Kidney (tissue), 14 donors: ENCODE data around the gene TBC1D1. TPM values are rescaled to one million over a fixed set of nuclear protein-coding genes. Genes with fewer than 3 reads are reported as not detected.
A peak's percentile ranks its signal among the peaks of the same experiment; 100 is the strongest.

Experiments used
- DNase-seq, 5 donors: peaks; one replicate each; pipeline ENCODE4 v3.0.0-alpha.2; 2013 to 2020
- FAIRE-seq: peaks from 2 replicates; lab custom pipeline; 2012; peaks lifted over from hg19 to GRCh38; lab: Jason Lieb, UNC
- H3K27ac ChIP-seq, 2 donors: one replicate each; pipeline ENCODE4 v1.7.0; 2013; ENCODE audit warnings: low read depth in 2 of 2, low read length in 2 of 2, inconsistent platforms in 1 of 2
- H3K27me3 ChIP-seq: one replicate; pipeline ENCODE4 v1.7.1; 2013; ENCODE audit warnings: low read length, inconsistent platforms; ENCODE audit not compliant: control insufficient read depth, insufficient read depth
- H3K36me3 ChIP-seq, 3 donors: one replicate each; pipeline versions ENCODE4 v1.7.0 to v1.7.1; 2013; ENCODE audit warnings: low read length in 3 of 3, control low read depth in 1 of 3, inconsistent platforms in 1 of 3; ENCODE audit not compliant: insufficient read depth in 3 of 3, control insufficient read depth in 2 of 3
- H3K4me1 ChIP-seq, 3 donors: one replicate each; pipeline versions ENCODE4 v1.7.0 to v1.7.1; 2013; ENCODE audit warnings: low read length in 3 of 3, inconsistent platforms in 1 of 3, low read depth in 1 of 3; ENCODE audit not compliant: control insufficient read depth in 2 of 3, insufficient read depth in 2 of 3
- H3K4me3 ChIP-seq, 3 donors: one replicate each; pipeline versions ENCODE4 v1.7.0 to v1.8.1; 2013; ENCODE audit warnings: low read length in 3 of 3, control low read depth in 1 of 3, inconsistent platforms in 1 of 3
- H3K9ac ChIP-seq, 3 donors: one replicate each; pipeline versions ENCODE4 v1.7.0 to v1.7.1; 2013; ENCODE audit warnings: low read length in 3 of 3, control low read depth in 1 of 3, inconsistent platforms in 1 of 3
- H3K9me3 ChIP-seq, 3 donors: one replicate each; pipeline versions ENCODE4 v1.7.0 to v1.7.1; 2013; ENCODE audit warnings: low read length in 3 of 3, control low read depth in 1 of 3, inconsistent platforms in 1 of 3; ENCODE audit not compliant: control insufficient read depth in 2 of 3, insufficient read depth in 1 of 3
- intact Hi-C: fragments of 100-400 bp; cut with DNase I; formaldehyde crosslinking; loops from one replicate; pipeline ENCODE4 v1.11.1; 2022
- polyA plus RNA-seq: library from polyadenylated mRNA; stranded (reverse); fragments of 350-450 nt; fragmentation: Illumina TruSeq; extraction: RNeasy Lipid Tissue Mini Kit (QIAGEN cat#74804); gene quantifications from one replicate; pipeline ENCODE4 v1.2.3, GENCODE V29; 2014; ENCODE audit warnings: low read depth, low replicate concordance; ENCODE audit not compliant: insufficient read depth
- total RNA-seq: library from RNA; stranded (reverse); fragmentation: NEBNext Ultra II Directional; extraction: Animal tissue kit (Norgen Biotek cat#: 25700); gene quantifications from one replicate; pipeline ENCODE4 v1.2.1, GENCODE V29; 2021
- TF ChIP-seq, protein P1 (sequence below): IDR thresholded peaks from 3 replicates; pipeline ENCODE4 v1.5.1; 2012; ENCODE audit warnings: mild to moderate bottlenecking, moderate library complexity, borderline replicate concordance; ENCODE audit not compliant: insufficient read depth; ENCODE audit errors: extremely low read depth
- donor health status: control.
- donor health status: control.
- donor health status: control.
- donor health status: control.
- donor health status: control.
- donor health status: DM: yes; HTN: yes; CAD: no.
- donor health status: Normal renal cell carcinoma (clear cell type).

The TBC1D1 gene
- total and polyA plus RNA-seq, 2 donors from 2014 or later: 170 to 182 TPM

- H3K9ac ChIP-seq: no peak overlapping the region
- H3K4me1 ChIP-seq: peaks cover 0 to 10% (median 10%) of the 10 kb centered on the region in 3 donors
- no peaks in the 10 kb centered on the region for H3K36me3 ChIP-seq
- no peak overlapping the region for H3K4me3 ChIP-seq
- TF ChIP-seq, protein P1, sequence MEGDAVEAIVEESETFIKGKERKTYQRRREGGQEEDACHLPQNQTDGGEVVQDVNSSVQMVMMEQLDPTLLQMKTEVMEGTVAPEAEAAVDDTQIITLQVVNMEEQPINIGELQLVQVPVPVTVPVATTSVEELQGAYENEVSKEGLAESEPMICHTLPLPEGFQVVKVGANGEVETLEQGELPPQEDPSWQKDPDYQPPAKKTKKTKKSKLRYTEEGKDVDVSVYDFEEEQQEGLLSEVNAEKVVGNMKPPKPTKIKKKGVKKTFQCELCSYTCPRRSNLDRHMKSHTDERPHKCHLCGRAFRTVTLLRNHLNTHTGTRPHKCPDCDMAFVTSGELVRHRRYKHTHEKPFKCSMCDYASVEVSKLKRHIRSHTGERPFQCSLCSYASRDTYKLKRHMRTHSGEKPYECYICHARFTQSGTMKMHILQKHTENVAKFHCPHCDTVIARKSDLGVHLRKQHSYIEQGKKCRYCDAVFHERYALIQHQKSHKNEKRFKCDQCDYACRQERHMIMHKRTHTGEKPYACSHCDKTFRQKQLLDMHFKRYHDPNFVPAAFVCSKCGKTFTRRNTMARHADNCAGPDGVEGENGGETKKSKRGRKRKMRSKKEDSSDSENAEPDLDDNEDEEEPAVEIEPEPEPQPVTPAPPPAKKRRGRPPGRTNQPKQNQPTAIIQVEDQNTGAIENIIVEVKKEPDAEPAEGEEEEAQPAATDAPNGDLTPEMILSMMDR: no peak
- H3K27ac ChIP-seq: no peak overlapping the region
- no peaks in the 10 kb centered on the region for H3K9me3 ChIP-seq
- no peak for FAIRE-seq
- peak in 3 of 5 donors; percentile 44 to 84 (median 72) for DNase-seq
- no peaks in the 10 kb centered on the region for H3K27me3 ChIP-seq
- intact Hi-C loops: no loop called here
Measured at GRCh38 chr4:38162240-38162784, 271.4 kb downstream of the TBC1D1 start.

- H3K9ac ChIP-seq: no peak overlapping the region
- TF ChIP-seq, protein P1: no peak
- H3K9me3 ChIP-seq: no peaks in the 10 kb centered on the region
- intact Hi-C loops: no loop called here
- FAIRE-seq: no peak
- no peak for DNase-seq
- H3K27ac ChIP-seq: no peak overlapping the region
- H3K4me1 ChIP-seq: peaks cover 0 to 10% (median 10%) of the 10 kb centered on the region in 3 donors
- no peak overlapping the region for H3K4me3 ChIP-seq
- H3K36me3 ChIP-seq: no peaks in the 10 kb centered on the region
- no peaks in the 10 kb centered on the region for H3K27me3 ChIP-seq
Measured at GRCh38 chr4:38163216-38164006, 272.5 kb downstream of the TBC1D1 start.

DNA sequence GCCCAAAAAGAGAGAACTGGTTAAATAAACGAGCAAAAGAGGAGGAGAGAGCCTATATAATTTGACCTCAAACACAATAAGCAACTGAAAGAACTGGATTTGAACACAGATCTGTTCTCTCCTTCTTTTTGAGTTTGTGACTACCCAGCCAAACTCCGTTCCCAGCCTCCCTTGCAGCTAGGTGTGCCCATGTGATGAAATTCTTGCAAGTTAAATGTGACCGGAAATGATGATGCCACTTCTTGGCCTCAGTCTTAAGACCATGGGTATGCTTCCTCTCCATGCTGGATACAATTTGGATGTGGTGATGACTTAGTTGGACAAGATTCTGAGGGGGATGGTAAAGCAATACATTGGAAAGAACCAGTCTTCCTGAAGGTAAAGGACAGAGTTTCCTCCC, 273.5 kb downstream of the TBC1D1 start:
- FAIRE-seq (no peak), DNase-seq (no peak)
- Histone ChIP-seq H3K27me3 (no peaks in the 10 kb centered on the region), H3K36me3 (no peaks in the 10 kb centered on the region), H3K4me3 (no peak overlapping the region), H3K27ac (no peak overlapping the region), H3K9me3 (no peaks in the 10 kb centered on the region), H3K4me1 (peaks cover 0 to 10% (median 10%) of the 10 kb centered on the region in 3 donors), H3K9ac (no peak overlapping the region)
- intact Hi-C loops: no loop called here
- TF ChIP-seq, protein P1: no peak
